Stimulated activated CD4-positive, alpha-beta T cell treated with anti-CD3 and anti-CD28 coated beads, Interleukin-12 subunit alpha, Interleukin-12 subunit beta, amount 100 ng/mL, for 4 hours (primary cell): Measurements from ENCODE around the gene MYEOV.

Source experiments
- DNase-seq: peaks from one replicate; pipeline ENCODE4 v3.0.0-alpha.2; 2020

Gene MYEOV

GRCh38 chr11:69304686-69305085, 10.7 kb downstream of the MYEOV start:
- DNase-seq, result no peak

DNA sequence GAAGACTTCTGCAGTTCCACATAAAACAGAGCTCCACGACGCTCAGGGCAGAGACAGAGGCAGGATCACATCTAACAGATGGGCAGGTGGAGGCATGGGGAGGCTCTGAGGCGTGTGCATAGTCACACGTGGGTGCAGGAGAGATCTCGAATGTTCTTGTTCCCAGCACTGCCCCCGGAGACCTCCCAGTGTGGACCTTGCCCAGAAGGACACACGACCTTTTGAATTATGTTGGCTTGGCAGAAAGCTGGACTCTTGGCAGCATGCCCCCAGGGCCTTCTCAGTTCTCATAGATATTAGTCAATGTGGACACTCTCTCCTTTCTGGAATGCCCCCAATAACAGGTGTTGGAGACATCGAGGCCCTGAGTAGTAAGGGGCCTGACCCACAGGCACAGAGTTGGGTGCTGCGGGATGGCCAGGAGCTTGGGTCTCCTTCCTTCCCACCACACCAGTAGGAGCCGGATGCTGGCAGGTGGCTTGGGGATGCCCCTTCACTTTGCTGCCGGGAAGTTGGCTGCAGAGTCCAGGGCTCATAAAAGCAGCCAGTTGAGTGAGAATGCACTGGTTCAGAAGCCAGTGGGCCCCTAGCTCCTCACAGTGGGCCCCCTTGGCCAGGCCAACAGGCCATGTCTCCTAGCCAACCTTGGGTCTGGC, 12.1 kb downstream of the MYEOV start:
- no peak for DNase-seq

- no peak for DNase-seq
These were observed 12.9 kb downstream of the MYEOV start for GRCh38 chr11:69306821-69307220.

DNA sequence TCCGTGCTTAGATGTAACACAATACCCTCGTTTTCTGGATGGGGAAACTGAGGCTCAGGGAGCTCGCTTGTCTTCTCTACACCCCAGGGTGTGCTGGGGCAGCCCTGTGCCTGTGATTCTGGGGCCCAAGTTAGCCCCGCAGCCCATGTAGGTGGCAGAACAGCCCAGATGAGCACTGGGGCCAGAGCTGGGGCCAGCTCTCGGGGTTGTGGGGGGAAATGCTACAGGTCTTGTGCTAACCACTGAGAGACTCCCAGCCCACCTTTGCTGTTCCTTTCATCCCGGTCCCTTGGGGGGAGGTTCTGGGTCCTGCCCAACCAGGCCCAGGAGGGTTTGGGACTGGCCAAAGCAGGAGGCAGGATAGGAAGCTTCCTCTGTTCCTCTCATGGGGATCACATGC, 13.5 kb downstream of the MYEOV start:
- DNase-seq, result no peak

GRCh38 chr11:69307871-69308431, 14.0 kb downstream of the MYEOV start:
- DNase-seq, result no peak

GRCh38 chr11:69308491-69308911, 14.5 kb downstream of the MYEOV start:
- DNase-seq, result no peak

GRCh38 chr11:69308936-69309615, 15.1 kb downstream of the MYEOV start:
- DNase-seq, result no peak

DNA sequence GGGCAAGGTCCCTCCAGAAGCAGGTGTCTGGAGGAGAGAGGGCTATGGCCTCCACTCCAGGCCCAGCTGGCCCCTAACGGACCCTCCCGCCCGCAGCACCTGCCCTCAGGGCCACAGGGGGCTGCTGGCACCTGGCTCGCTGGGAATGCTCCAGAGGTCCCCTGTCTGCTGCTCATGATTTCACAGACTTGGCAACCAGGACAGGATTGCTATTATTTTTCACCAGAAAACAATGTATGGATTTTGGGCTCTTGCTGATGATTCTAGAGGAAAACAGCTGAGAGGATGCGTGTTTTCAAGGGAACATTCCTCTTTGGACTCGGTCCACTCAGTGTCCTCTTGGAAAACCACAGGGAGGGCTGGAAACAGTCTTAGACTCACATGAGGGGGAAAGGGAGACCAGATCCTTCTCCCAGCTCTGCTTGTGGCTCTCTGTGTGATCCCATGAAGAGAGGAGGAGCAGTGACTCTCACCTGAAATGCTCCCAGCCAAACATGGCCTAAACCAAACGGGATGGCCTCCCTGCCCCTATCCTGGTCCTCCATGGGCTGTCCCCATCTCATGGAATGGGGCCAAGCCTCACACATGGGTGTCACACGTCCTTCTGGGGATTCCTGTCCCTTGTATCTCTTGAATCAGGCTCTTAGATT, 15.8 kb downstream of the MYEOV start:
- no peak for DNase-seq

DNA sequence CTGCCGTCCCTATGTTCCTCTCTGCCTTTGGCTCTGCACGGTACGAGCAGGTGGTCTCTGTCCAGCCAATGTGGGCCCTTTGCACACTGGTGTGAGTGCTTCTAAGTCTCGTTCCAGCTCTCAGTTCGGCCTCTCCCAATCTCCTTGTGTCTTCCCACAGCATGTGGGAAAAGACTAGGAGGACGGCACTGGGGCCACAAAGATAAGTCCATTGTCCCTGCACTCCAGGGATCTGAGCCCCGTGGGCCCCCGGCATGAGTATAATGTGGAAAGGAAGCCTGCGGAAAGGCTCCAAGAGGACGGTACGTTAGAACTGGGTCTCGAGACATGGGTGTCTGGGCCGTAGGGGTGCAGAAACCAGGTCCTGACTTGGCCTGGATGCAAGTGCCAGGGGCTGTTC, 16.4 kb downstream of the MYEOV start:
- DNase-seq, result no peak

GRCh38 chr11:69310934-69311766, 17.2 kb downstream of the MYEOV start:
- DNase-seq, result no peak

DNA sequence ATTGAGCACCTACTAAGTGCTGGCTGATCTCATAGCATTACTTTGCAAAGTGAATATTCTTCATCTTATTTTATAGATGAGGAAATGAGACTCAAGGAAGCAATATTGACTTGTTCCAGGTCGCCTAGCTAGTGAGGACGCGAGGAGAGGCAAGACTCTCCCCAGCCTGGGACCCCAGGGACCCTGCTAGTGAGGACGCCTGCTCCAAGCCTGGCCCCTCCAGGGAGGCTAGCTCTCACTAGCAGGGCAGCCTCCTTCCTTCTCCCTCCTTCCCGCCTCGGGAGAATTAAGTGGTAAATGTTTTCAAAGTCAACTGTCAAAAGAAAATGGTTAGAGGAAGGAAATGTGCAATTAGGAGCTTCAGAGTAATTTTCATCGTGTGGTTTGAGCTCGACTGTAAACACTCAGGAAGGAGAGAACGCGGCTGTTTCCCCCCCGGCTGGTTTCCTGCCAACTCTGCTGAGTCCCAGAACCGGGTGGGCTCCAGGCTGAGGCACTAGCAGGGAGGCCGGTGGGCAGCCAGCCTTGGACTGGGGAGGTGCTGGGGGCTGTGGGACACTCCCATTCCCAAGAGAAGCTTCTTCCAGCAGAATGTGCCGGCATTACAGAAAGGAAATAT, 17.9 kb downstream of the MYEOV start:
- no peak for DNase-seq

DNA sequence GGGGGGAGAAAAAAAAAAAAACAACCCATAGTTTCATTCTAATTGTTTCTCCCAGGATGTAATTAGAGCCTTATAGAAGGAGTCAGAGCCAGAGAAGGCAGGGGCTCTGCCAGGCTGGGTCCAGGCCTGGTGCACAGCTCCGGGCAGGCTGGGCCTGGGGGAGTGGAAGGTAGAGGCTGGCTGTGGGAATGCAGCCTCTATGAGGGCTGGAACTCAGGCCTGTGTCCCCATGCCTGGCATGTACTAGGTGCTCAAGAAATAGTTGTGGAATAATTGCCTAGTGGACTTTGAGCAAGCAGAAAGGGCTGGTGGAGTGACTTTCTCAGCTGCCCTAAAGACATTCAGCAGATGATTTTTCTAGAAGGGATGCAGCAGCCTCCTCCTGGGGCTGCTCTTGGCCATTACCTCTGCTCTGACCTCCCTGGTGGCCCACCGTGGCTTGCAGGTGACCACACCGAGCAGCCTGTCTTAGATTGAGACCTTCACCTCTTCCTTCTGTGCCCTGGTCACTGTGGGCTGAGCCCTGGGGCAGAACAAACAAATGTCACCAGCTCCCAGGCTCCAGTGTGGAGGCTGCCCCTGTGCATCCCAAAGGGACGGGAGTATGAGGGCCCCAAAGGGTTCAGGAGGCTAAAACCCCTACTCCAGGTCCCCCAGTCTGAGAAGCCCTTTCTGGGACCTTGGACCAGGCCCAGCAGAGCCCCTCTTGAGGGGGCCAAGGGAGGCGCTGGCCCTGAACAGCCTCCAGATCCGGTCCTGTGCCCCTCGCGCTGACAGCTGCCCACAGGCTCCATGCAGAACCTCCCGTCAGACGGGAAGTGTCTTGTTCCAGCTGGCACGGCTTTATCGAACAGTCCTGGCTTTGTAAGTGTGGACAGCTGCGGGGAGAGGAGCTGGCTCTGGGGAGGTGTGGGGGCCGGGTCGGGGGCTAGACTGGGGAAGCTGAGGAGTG, 18.8 kb downstream of the MYEOV start:
- no peak for DNase-seq

DNA sequence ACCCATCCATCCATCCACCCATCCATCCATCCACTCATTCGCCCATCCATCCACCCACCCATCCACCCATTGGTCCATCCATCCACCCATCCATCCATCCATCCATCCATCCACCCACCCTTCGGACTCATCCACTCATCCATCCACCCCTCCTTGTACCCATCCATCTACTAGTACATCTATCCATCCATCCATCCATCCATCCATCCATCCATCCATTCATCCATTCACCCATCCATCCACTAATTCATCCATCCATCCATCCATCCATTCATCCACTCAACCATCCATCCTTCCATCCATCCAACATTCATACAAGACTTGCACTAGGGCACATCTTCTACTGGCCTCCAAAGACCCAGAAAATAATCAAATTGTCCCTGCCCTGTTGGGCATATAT, 20.0 kb downstream of the MYEOV start:
- DNase-seq, result no peak

- DNase-seq, result no peak
These were observed 20.6 kb downstream of the MYEOV start for GRCh38 chr11:69314555-69314954.

DNA sequence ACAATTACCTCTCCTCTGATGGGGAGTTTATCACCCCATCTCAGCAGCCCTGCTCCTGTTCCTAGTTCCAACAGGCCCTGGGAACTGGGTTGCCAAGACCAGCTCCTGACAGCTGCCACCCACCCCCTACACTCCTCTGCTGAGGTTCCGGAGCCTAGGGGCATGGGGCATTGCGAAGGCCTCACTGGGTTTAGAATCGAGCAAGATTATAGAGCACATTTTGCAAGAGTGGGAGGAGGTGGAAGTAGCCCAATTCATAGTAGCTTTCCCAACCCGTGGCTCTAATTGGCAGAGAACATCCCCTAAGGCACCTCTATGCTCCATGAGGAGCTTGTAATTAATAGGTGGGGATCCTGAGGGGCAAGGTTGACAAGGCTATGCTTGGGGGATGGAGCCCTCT, 23.0 kb downstream of the MYEOV start:
- DNase-seq, result no peak

- no peak for DNase-seq
These were observed 23.6 kb downstream of the MYEOV start for GRCh38 chr11:69317401-69318092.

GRCh38 chr11:69318093-69318420, 24.1 kb downstream of the MYEOV start:
- no peak for DNase-seq

GRCh38 chr11:69319255-69320106, 25.5 kb downstream of the MYEOV start:
- no peak for DNase-seq

GRCh38 chr11:69320326-69320725, 26.4 kb downstream of the MYEOV start:
- no peak for DNase-seq
